Common myeloid progenitor, CD34-positive (primary cell): Measurements from ENCODE around the gene PPP4R3A.

Experiments used
- CTCF ChIA-PET: fragments of 350-600 bp; sonication (Branson Sonifier 250); formaldehyde crosslinking; loops from one replicate; lab custom pipeline; 2021; ENCODE audit warnings: antibody characterized with exemption; lab: Charles Lee
- POLR2A ChIA-PET: fragments of 350-600 bp; sonication (Branson Sonifier 250); formaldehyde crosslinking; loops from one replicate; lab custom pipeline; 2021; ENCODE audit warnings: antibody characterized with exemption; lab: Charles Lee
- DNase-seq, 3 donors: peaks; one replicate each; pipeline versions ENCODE4 v3.0.0 to v3.0.0-alpha.2; 2013
- H3K27ac ChIP-seq, 2 experiments: 1 replicate in 1 of 2; 2 replicates in 1 of 2; pipeline ENCODE4 v1.7.0; 2013; ENCODE audit warnings: inconsistent platforms in 2 of 2, low read length in 2 of 2, mild to moderate bottlenecking in 2 of 2, low read depth in 1 of 2, moderate library complexity in 1 of 2; ENCODE audit not compliant: severe bottlenecking in 2 of 2, insufficient read depth in 1 of 2, poor library complexity in 1 of 2
- H3K27me3 ChIP-seq, 5 experiments: replicated peaks in 2 of 5; 1 replicate in 3 of 5; 2 replicates in 2 of 5; pipeline versions ENCODE4 v1.6.1 to v1.7.0; 2013; ENCODE audit warnings: low read length in 4 of 5, mild to moderate bottlenecking in 2 of 5, moderate library complexity in 2 of 5, inconsistent platforms in 1 of 5; ENCODE audit not compliant: insufficient read depth in 5 of 5, control insufficient read depth in 4 of 5
- H3K36me3 ChIP-seq, 4 experiments: 1 replicate in 2 of 4; 2 replicates in 2 of 4; pipeline versions ENCODE4 v1.6.1 to v1.7.0; 2013; ENCODE audit warnings: low read length in 3 of 4, control low read depth in 1 of 4, mild to moderate bottlenecking in 1 of 4; ENCODE audit not compliant: control insufficient read depth in 4 of 4, insufficient read depth in 4 of 4
- H3K4me1 ChIP-seq, 4 experiments: 1 replicate in 3 of 4; 2 replicates in 1 of 4; pipeline versions ENCODE4 v1.6.1 to v1.7.1; 2013; ENCODE audit warnings: low read length in 3 of 4, mild to moderate bottlenecking in 3 of 4, control low read depth in 1 of 4, inconsistent platforms in 1 of 4, moderate library complexity in 1 of 4; ENCODE audit not compliant: control insufficient read depth in 4 of 4, insufficient read depth in 4 of 4; ENCODE audit errors: control extremely low read depth in 1 of 4
- H3K4me3 ChIP-seq, 7 experiments: 1 replicate in 4 of 7; 2 replicates in 3 of 7; pipeline versions ENCODE4 v1.5.1 to v1.7.0; 2013; ENCODE audit warnings: mild to moderate bottlenecking in 7 of 7, low read length in 6 of 7, moderate library complexity in 6 of 7, inconsistent platforms in 2 of 7, low read depth in 2 of 7, control low read depth in 1 of 7; ENCODE audit not compliant: insufficient read depth in 4 of 7, control insufficient read depth in 1 of 7; ENCODE audit errors: extremely low read depth in 1 of 7
- H3K9me3 ChIP-seq, 5 experiments: 1 replicate in 4 of 5; 2 replicates in 1 of 5; pipeline versions ENCODE4 v1.6.1 to v1.7.1; 2013; ENCODE audit warnings: low read length in 4 of 5, mild to moderate bottlenecking in 2 of 5, inconsistent platforms in 1 of 5, low read depth in 1 of 5, moderate library complexity in 1 of 5; ENCODE audit not compliant: control insufficient read depth in 4 of 5, insufficient read depth in 2 of 5; ENCODE audit errors: control extremely low read depth in 1 of 5
- WGBS: methylation state at CpG from one replicate; pipeline ENCODE4 v1.1.5; 2013; ENCODE audit not compliant: insufficient coverage; 5-methylcytosine and 5-hydroxymethylcytosine counted together

Gene PPP4R3A

DNA sequence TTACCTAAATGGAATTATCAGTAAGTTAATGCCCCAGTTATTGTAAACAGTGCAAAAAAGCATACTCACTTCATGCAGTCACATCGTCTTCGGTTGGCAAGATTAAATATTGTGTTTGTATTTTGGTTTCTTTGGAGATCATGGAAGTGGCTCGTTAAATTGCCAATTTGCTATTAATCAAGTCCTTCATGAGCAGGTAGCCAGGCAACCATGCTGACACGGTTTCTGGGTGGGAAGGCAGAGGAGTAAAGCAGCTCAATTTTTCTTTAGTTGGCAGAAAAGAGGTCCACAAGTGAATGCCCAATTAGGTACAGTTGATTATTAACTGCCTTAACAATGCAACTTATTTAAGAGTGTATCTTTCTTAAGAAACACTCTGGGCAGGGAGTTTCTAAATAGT lies 43.9 kb downstream of the PPP4R3A start:
- Histone ChIP-seq H3K4me3 (no peak overlapping the region), H3K4me1 (no peaks in the 10 kb centered on the region), H3K27ac (no peak overlapping the region), H3K27me3 (no peaks in the 10 kb centered on the region), H3K9me3 (no peaks in the 10 kb centered on the region), H3K36me3 (peaks cover 19 to 84% (median 51%) of the 10 kb centered on the region in 4 experiments)
- WGBS: 100% methylated on average over 4 of the region's 4 CpGs
- POLR2A ChIA-PET: no interaction called here
- CTCF ChIA-PET: interaction anchor here (0.6 to 1.4 kb wide), 2 partner anchors 11 to 585 kb away, joined by 3 read pairs; no protein-coding TSS in a partner anchor
- DNase-seq: no peak

DNA sequence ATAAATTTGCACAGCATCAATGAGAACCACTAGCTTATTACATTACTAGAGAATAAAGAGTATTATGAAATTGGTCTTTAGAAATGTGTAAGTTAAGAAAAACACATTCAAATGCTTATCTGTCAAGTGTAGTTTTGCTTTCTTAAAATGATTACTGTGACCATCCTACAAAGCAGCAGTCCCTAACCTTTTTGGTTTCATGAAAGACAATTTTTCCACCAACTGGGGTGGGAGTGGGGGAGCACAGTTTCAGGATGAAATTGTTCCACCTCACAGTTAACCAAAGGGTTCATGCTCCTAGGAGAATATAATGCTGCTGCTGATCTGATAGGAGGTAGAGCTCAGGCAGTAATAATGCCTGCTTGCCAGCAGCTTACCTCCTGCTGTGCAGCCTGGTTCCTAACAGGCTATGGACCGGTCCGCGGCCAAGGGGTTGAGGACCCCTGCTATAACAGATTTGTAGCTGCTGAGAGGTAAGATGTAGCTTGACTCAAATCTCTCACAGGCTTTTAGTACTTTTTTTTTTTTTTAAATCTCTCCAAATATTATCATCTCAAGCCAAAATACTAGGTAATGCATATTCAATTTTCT lies 45.4 kb downstream of the PPP4R3A start:
- no peak for DNase-seq
- Histone ChIP-seq H3K9me3 (no peaks in the 10 kb centered on the region), H3K27me3 (no peaks in the 10 kb centered on the region), H3K27ac (no peak overlapping the region), H3K36me3 (peaks cover 22 to 84% (median 50%) of the 10 kb centered on the region in 4 experiments), H3K4me1 (no peaks in the 10 kb centered on the region), H3K4me3 (no peak overlapping the region)
- ChIA-PET POLR2A (interaction anchor here (0.6 kb wide), 1 partner anchor 19 kb away, joined by 3 read pairs; no protein-coding TSS in a partner anchor), CTCF (interaction anchor here (1.1 to 2.2 kb wide), 2 partner anchors 10 to 15 kb away, joined by 3 to 6 read pairs; no protein-coding TSS in a partner anchor)
- WGBS: 100% methylated on average over 3 of the region's 3 CpGs

DNA sequence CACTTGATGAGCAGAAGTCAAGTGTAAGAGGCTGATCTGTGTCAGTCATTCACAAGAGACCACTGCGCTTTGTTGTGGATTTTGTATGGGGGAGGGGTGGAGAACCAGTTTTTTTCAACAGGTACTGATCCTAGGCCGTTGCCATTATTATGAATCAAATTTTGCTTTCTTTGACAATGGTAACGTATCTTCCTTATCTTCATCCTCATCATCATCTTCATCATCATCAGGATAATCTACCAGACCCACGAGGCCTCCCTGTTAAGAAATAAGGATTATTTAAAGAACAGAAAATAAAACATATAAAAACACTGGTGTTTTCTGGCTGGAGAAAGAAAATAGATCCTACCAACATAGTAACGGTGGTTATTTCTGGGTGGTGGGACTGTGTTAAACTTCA lies 51.5 kb downstream of the PPP4R3A start:
- Histone ChIP-seq H3K9me3 (no peaks in the 10 kb centered on the region), H3K27ac (no peak overlapping the region), H3K36me3 (peaks cover 15 to 77% (median 49%) of the 10 kb centered on the region in 4 experiments), H3K4me1 (peaks cover 0 to 9% (median 0%) of the 10 kb centered on the region in 4 experiments), H3K27me3 (no peaks in the 10 kb centered on the region), H3K4me3 (no peak overlapping the region)
- 100% methylated on average over 2 of the region's 5 CpGs for WGBS
- DNase-seq: no peak
- ChIA-PET POLR2A (no interaction called here), CTCF (no interaction called here)

DNA sequence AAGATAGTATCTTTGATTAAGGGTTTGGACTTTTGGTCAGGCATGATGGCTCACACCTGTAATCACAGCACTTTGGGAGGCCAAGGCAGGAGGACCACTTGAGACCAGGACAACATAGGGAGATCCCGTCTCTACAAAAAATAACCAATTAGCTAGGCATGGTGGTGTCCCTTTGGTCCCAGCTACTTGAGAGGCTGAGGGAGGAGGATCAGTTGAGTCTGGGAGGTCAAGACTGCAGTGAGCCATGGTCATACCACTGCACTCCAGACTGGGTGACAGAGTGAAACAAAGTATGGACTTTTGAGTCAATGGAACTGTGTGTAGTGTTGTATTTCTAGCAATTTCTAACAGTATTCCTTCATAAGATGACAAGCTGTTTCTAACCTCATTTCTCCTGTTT lies 53.8 kb downstream of the PPP4R3A start:
- Histone ChIP-seq H3K27me3 (no peaks in the 10 kb centered on the region), H3K36me3 (peaks cover 10 to 55% (median 36%) of the 10 kb centered on the region in 4 experiments), H3K9me3 (no peaks in the 10 kb centered on the region), H3K27ac (no peak overlapping the region), H3K4me1 (peaks cover 0 to 9% (median 0%) of the 10 kb centered on the region in 4 experiments), H3K4me3 (no peak overlapping the region)
- ChIA-PET POLR2A (no interaction called here), CTCF (no interaction called here)
- DNase-seq: no peak
- WGBS: 100% methylated on average over 1 of the region's 1 CpG

DNA sequence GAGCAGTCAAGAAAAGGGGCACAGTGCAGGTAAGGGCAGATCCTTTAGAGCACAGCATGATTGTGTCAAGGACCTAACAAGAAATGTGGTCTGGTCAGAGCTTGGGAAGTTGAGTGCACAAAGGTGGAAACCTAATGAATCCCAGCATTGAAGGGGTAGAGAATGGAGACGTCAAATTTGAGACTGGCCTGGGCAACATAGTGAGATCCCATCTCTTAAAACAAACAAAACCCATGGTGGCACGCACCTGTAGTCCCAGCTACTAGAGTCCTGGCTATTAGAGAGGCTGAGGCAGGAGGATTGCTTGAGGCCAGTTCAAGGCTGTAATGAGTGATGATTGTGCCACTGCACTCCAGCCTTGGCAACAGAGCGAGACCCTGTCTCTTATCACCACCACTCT lies 55.5 kb downstream of the PPP4R3A start:
- H3K4me1 ChIP-seq: peaks cover 0 to 9% (median 0%) of the 10 kb centered on the region in 4 experiments
- ChIA-PET CTCF (interaction anchor here (0.6 to 1.9 kb wide), 4 partner anchors 10 to 128 kb away, joined by 3 to 7 read pairs (median 4); no protein-coding TSS in a partner anchor), POLR2A (no interaction called here)
- H3K27ac ChIP-seq: no peak overlapping the region
- no peak for DNase-seq
- H3K9me3 ChIP-seq: no peaks in the 10 kb centered on the region
- peaks cover 6 to 39% (median 23%) of the 10 kb centered on the region in 4 experiments for H3K36me3 ChIP-seq
- no peak overlapping the region for H3K4me3 ChIP-seq
- H3K27me3 ChIP-seq: no peaks in the 10 kb centered on the region
- 100% methylated on average over 1 of the region's 3 CpGs for WGBS

DNA sequence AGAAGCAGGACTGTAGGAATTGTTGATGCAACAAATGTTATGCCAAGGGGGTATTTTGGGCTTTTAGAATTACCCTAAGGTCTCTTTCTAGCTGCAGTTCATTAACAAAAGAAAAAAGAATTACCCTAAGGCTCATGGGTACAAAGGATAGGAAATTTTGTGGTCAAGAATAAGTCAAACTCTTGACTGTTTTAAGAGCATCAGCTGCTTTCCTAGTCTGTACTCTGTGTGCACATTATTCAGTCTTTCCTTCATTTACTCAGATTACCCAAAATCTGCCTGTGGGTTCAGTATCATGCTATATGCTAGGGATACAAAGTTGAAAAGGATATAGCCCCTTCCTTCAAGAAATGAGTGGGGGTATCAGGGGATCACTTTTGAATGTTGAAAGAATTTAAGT lies 56.0 kb downstream of the PPP4R3A start:
- no peaks in the 10 kb centered on the region for H3K27me3 ChIP-seq
- CTCF ChIA-PET: interaction anchor here (0.6 to 1.9 kb wide), 6 partner anchors 10 to 128 kb away, joined by 3 to 7 read pairs (median 3); no protein-coding TSS in a partner anchor
- H3K9me3 ChIP-seq: no peaks in the 10 kb centered on the region
- POLR2A ChIA-PET: no interaction called here
- peaks cover 0 to 9% (median 0%) of the 10 kb centered on the region in 4 experiments for H3K4me1 ChIP-seq
- no peak overlapping the region for H3K4me3 ChIP-seq
- H3K27ac ChIP-seq: no peak overlapping the region
- no peak for DNase-seq
- H3K36me3 ChIP-seq: peaks cover 6 to 35% (median 21%) of the 10 kb centered on the region in 4 experiments

DNA sequence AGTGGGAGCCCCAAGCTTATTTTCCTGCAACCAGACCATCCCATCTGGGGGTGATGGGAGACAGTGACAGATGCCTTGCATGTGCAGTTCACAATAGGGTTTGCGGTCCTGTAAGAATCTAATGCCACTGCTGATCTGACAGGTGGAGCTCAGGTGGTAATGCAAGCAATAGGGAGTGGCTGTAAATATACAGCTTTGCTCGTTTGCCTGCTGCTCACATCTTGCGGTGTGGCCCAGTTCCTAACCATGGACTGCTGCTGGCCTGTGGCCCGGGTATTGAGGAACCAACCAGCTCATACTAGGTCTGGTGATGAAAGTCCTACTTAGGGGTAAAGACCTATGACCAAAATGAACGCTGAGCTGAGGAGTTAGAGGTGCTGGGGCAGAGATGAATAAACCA lies 56.4 kb downstream of the PPP4R3A start:
- peaks cover 0 to 9% (median 0%) of the 10 kb centered on the region in 4 experiments for H3K4me1 ChIP-seq
- POLR2A ChIA-PET: no interaction called here
- no peaks in the 10 kb centered on the region for H3K9me3 ChIP-seq
- WGBS: 82% methylated on average over 5 of the region's 5 CpGs
- no peak for DNase-seq
- CTCF ChIA-PET: interaction anchor here (0.6 to 1.9 kb wide), 6 partner anchors 15 to 127 kb away, joined by 3 to 7 read pairs (median 3); no protein-coding TSS in a partner anchor
- H3K4me3 ChIP-seq: no peak overlapping the region
- H3K27me3 ChIP-seq: no peaks in the 10 kb centered on the region
- no peak overlapping the region for H3K27ac ChIP-seq
- peaks cover 6 to 31% (median 20%) of the 10 kb centered on the region in 4 experiments for H3K36me3 ChIP-seq
